Glomerular visceral epithelial cell (primary cell): ENCODE results near the gene TPST2.
A peak's percentile ranks its signal among the peaks of the same experiment; 100 is the strongest.

Source experiments
- DNase-seq: peaks from one replicate; pipeline ENCODE4 v3.0.0-alpha.2; 2016; ENCODE audit errors: extremely low spot score

TPST2 gene

GRCh38 chr22:26555478-26555877 lies 34.5 kb downstream of the TPST2 start:
- no peak for DNase-seq

GRCh38 chr22:26554956-26555355 lies 35.0 kb downstream of the TPST2 start:
- no peak for DNase-seq

GRCh38 chr22:26553056-26553752 lies 36.7 kb downstream of the TPST2 start:
- DNase-seq = peak; percentile 57

GRCh38 chr22:26552466-26552865 lies 37.5 kb downstream of the TPST2 start:
- DNase-seq = no peak

- no peak for DNase-seq
Observed at GRCh38 chr22:26551568-26551967, 38.4 kb downstream of the TPST2 start.

GRCh38 chr22:26550498-26551033 lies 39.4 kb downstream of the TPST2 start:
- DNase-seq = peak; percentile 95

- no peak for DNase-seq
Observed at GRCh38 chr22:26549902-26550497, 39.9 kb downstream of the TPST2 start.

- no peak for DNase-seq
Observed at GRCh38 chr22:26548984-26549383, 40.9 kb downstream of the TPST2 start.

- no peak for DNase-seq
Observed at GRCh38 chr22:26548303-26548702, 41.6 kb downstream of the TPST2 start.

GRCh38 chr22:26547837-26548236 lies 42.1 kb downstream of the TPST2 start:
- no peak for DNase-seq

- DNase-seq = no peak
Observed at GRCh38 chr22:26547426-26547825, 42.5 kb downstream of the TPST2 start.

GRCh38 chr22:26546282-26546681 lies 43.6 kb downstream of the TPST2 start:
- no peak for DNase-seq

- DNase-seq = no peak
Observed at GRCh38 chr22:26545827-26546226, 44.1 kb downstream of the TPST2 start.

- no peak for DNase-seq
Observed at GRCh38 chr22:26545385-26545784, 44.5 kb downstream of the TPST2 start.

GRCh38 chr22:26544489-26544888 lies 45.4 kb downstream of the TPST2 start:
- DNase-seq = no peak

- no peak for DNase-seq
Observed at GRCh38 chr22:26542831-26543230, 47.1 kb downstream of the TPST2 start.

GRCh38 chr22:26541167-26541819 lies 48.6 kb downstream of the TPST2 start:
- DNase-seq = no peak

GRCh38 chr22:26540119-26540518 lies 49.8 kb downstream of the TPST2 start:
- DNase-seq = no peak

- no peak for DNase-seq
Observed at GRCh38 chr22:26536762-26537134, 53.2 kb downstream of the TPST2 start.

- DNase-seq = no peak
Observed at GRCh38 chr22:26536056-26536761, 53.7 kb downstream of the TPST2 start.

GRCh38 chr22:26535603-26535908 lies 54.4 kb downstream of the TPST2 start:
- no peak for DNase-seq

- DNase-seq = no peak
Observed at GRCh38 chr22:26534874-26535602, 54.9 kb downstream of the TPST2 start.
